Ascending aorta (tissue), 2 donors: ENCODE measurements around the gene SULT1E1. TPM values are rescaled to one million over a fixed set of nuclear protein-coding genes. Genes with fewer than 3 reads are reported as not detected.

Experiments used
- DNase-seq, 2 donors: peaks; one replicate each; pipeline ENCODE4 v3.0.0-alpha.2; 2019; ENCODE audit warnings: low spot score in 2 of 2
- H3K27ac ChIP-seq, 2 donors: fragments of 200-600 bp; sonication (generic); one replicate each; pipeline ENCODE4 v1.5.1; 2016 to 2017; ENCODE audit warnings: mild to moderate bottlenecking in 1 of 2
- H3K27me3 ChIP-seq: fragments of 200-600 bp; sonication (generic); one replicate; pipeline ENCODE4 v1.5.1; 2017
- H3K36me3 ChIP-seq, 2 donors: fragments of 200-600 bp; sonication (generic); one replicate each; pipeline ENCODE4 v1.5.1; 2016
- H3K4me1 ChIP-seq, 2 donors: fragments of 200-600 bp; sonication (generic); one replicate each; pipeline ENCODE4 v1.5.1; 2016 to 2017; ENCODE audit warnings: mild to moderate bottlenecking in 1 of 2
- H3K4me3 ChIP-seq, 2 donors: fragments of 200-600 bp; sonication (generic); one replicate each; pipeline ENCODE4 v1.5.1; 2016 to 2017; ENCODE audit warnings: mild to moderate bottlenecking in 1 of 2
- H3K9me3 ChIP-seq, 2 donors: fragments of 200-600 bp; sonication (generic); one replicate each; pipeline ENCODE4 v1.5.1; 2016
- intact Hi-C: fragments of 100-400 bp; cut with DNase I; formaldehyde crosslinking; loops from one replicate; pipeline ENCODE4 v1.15.1; 2023
- total RNA-seq: library from RNA; depleted of rRNA; stranded (reverse); fragments of >200 nt; gene quantifications from one replicate; pipeline ENCODE4 v1.1.0, GENCODE V29; 2016
- TF ChIP-seq, protein P1 (sequence below), 3 experiments: fragments of 200-600 bp in 2 of 3; fragments of 450-650 bp in 1 of 3; sonication (generic) in 2 of 3; IDR thresholded peaks; one replicate each; pipeline ENCODE4 v1.5.1; 2016 to 2019; ENCODE audit warnings: antibody characterized with exemption in 3 of 3, mild to moderate bottlenecking in 1 of 3, moderate library complexity in 1 of 3

The SULT1E1 gene, protein sequence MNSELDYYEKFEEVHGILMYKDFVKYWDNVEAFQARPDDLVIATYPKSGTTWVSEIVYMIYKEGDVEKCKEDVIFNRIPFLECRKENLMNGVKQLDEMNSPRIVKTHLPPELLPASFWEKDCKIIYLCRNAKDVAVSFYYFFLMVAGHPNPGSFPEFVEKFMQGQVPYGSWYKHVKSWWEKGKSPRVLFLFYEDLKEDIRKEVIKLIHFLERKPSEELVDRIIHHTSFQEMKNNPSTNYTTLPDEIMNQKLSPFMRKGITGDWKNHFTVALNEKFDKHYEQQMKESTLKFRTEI
- total RNA-seq: not detected

DNA sequence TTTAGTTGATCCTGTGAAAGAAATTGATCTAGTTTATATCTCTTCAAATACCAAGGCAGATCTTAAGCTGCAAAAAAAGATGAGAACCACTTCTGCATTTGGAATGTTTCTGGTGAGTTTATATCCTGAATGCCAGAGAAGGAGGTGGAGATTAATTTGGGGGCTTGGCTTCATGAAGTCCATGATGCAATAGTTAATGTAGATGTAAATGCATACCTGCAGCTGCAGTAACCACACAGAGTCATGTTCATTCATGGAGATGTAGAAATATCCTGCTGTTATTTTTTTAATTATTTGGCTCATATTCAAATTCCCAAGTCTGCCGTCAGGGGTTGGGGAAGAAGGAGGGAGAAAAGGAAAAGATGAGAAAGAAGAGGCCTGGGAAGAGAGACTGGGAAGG lies at the start of gene SULT1E1:
SULT1E1 (minus strand) TSS at position 94 of the 400 bp plus-strand sequence. CDS start 2,501 bp downstream, outside the sequence.
- H3K36me3 ChIP-seq: no peaks in the 10 kb centered on the region
- intact Hi-C loops: no loop called here
- no peak within 1 kb of the TSS for H3K27ac ChIP-seq
- H3K27me3 ChIP-seq: no peaks in the 10 kb centered on the region
- no peak for DNase-seq
- TF ChIP-seq, protein P1, sequence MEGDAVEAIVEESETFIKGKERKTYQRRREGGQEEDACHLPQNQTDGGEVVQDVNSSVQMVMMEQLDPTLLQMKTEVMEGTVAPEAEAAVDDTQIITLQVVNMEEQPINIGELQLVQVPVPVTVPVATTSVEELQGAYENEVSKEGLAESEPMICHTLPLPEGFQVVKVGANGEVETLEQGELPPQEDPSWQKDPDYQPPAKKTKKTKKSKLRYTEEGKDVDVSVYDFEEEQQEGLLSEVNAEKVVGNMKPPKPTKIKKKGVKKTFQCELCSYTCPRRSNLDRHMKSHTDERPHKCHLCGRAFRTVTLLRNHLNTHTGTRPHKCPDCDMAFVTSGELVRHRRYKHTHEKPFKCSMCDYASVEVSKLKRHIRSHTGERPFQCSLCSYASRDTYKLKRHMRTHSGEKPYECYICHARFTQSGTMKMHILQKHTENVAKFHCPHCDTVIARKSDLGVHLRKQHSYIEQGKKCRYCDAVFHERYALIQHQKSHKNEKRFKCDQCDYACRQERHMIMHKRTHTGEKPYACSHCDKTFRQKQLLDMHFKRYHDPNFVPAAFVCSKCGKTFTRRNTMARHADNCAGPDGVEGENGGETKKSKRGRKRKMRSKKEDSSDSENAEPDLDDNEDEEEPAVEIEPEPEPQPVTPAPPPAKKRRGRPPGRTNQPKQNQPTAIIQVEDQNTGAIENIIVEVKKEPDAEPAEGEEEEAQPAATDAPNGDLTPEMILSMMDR (IDR thresholded peaks at IDR 0.05): no peak
- H3K4me1 ChIP-seq: no peaks in the 10 kb centered on the region
- H3K4me3 ChIP-seq: no peak within 1 kb of the TSS
- H3K9me3 ChIP-seq: no peaks in the 10 kb centered on the region

DNA sequence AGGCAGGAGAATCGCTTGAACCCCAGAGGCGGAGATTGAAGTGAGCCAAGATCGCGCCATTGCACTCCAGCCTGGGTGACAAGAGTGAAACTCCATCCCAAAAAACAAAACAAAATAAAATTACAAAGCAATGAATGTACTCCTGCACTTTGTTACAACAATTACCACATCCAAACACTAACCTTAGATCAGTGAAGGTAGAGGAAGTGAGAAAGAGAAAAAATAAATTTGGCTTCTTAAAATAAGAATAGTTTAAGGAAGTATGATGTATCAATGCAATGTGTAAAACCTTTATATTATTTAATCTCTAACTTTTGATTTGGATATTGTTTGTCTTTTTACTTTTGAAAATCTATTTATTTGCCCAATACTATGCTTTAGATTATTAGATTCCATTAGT lies 49.2 kb upstream of the SULT1E1 start:
- intact Hi-C loops: no loop called here
- TF ChIP-seq, protein P1 (IDR thresholded peaks at IDR 0.05): no peak
- no peaks in the 10 kb centered on the region for H3K4me1 ChIP-seq
- H3K27ac ChIP-seq: no peak overlapping the region
- no peaks in the 10 kb centered on the region for H3K9me3 ChIP-seq
- no peaks in the 10 kb centered on the region for H3K36me3 ChIP-seq
- H3K27me3 ChIP-seq: no peaks in the 10 kb centered on the region
- DNase-seq: no peak
- H3K4me3 ChIP-seq: no peak overlapping the region

DNA sequence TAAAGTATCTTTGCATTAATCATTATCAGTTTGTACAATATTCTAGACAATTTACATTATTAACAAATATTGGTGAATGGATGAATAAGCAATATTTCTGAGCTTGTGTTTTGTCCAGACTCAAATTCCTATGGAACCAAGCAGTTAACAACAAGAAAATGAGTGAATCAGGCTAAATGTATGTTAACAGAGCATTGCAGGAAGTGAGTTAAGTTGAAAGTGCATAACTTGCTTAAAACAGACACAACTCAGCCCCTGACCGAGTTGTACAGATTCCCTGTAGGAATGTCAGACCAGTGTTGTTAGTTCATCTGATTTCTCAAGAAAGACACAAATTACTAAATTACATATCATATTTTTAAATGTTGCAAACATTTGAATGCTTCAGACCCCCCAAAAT lies 47.2 kb upstream of the SULT1E1 start:
- H3K4me1 ChIP-seq: no peaks in the 10 kb centered on the region
- H3K9me3 ChIP-seq: no peaks in the 10 kb centered on the region
- TF ChIP-seq, protein P1 (IDR thresholded peaks at IDR 0.05): no peak
- no peaks in the 10 kb centered on the region for H3K27me3 ChIP-seq
- no peaks in the 10 kb centered on the region for H3K36me3 ChIP-seq
- DNase-seq: no peak
- intact Hi-C loops: no loop called here
- H3K27ac ChIP-seq: no peak overlapping the region
- H3K4me3 ChIP-seq: no peak overlapping the region

DNA sequence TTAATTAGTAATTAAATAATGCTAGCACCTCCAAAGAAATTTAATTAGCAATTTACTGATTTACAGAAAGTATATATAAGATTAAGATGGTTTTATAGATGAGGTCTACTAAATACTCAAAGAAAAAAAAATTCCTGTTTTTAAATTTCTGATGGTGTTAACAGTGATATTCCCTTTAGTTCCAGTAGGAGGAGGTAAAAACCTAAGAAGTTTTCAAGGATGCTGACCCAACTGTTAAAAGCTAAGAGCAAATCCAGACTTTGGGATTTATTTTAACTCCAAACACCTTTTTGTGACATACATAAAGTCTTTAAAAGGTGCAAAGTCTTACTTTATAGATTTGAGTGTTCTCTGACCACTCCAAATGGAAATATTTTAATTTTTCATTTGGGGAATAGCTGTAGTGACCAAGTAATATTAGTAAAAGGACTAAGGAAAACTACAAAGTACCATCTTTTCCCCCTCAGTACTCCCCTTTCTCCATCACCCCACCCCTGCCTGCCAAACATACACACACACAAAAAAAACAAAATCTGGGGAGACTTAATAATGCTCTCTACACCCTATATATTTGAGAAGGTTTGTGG lies 36.7 kb upstream of the SULT1E1 start:
- intact Hi-C loops: no loop called here
- no peaks in the 10 kb centered on the region for H3K9me3 ChIP-seq
- H3K36me3 ChIP-seq: no peaks in the 10 kb centered on the region
- TF ChIP-seq, protein P1 (IDR thresholded peaks at IDR 0.05): peak in 2 of 3 experiments; percentile 14 to 17
- H3K4me1 ChIP-seq: no peaks in the 10 kb centered on the region
- no peaks in the 10 kb centered on the region for H3K27me3 ChIP-seq
- DNase-seq: no peak
- H3K4me3 ChIP-seq: no peak overlapping the region
- H3K27ac ChIP-seq: no peak overlapping the region

DNA sequence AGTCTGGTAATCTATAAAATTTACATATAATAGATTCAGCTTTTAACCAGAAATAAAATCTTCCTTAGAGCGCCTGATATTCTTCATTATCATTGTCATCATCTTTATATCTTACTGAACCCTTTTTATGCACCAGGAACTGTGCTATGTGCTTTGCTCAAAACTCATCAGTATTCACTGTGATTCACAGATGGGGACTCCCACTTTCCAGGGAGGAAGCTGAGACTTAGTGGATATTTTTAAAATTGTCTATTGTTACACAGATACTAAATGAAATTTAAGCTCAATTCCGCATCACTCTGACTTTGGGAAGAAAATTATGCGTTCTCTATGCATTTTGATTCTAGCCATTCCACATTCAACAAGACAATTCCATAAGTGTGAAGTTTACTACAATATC lies 34.8 kb upstream of the SULT1E1 start:
- H3K27me3 ChIP-seq: no peaks in the 10 kb centered on the region
- no peak overlapping the region for H3K4me3 ChIP-seq
- H3K36me3 ChIP-seq: no peaks in the 10 kb centered on the region
- H3K9me3 ChIP-seq: no peaks in the 10 kb centered on the region
- DNase-seq: no peak
- no peaks in the 10 kb centered on the region for H3K4me1 ChIP-seq
- intact Hi-C loops: no loop called here
- H3K27ac ChIP-seq: no peak overlapping the region
- TF ChIP-seq, protein P1 (IDR thresholded peaks at IDR 0.05): no peak
